HG03108 (cell line): ENCODE data around the gene SAMSN1.
"Not testable (repeated sequence)": the region's sequence is repeated elsewhere in the genome, so short reads cannot be mapped to it uniquely, and the experiment has no call there.

Experiments used
- ATAC-seq: cut with Tn5 transposase; IDR thresholded peaks from one replicate; pipeline ENCODE4 v1.9.1; 2021; ENCODE audit warnings: moderate library complexity; ENCODE audit not compliant: unreplicated experiment

SAMSN1 gene

GRCh38 chr21:14567331-14568279, 21.5 kb upstream of the SAMSN1 start:
- ATAC-seq = no peak

GRCh38 chr21:14566894-14567293, 20.8 kb upstream of the SAMSN1 start:
- no peak for ATAC-seq

GRCh38 chr21:14562959-14563358, 16.8 kb upstream of the SAMSN1 start:
- no peak for ATAC-seq

GRCh38 chr21:14560555-14560954, 14.4 kb upstream of the SAMSN1 start:
- no peak for ATAC-seq

DNA sequence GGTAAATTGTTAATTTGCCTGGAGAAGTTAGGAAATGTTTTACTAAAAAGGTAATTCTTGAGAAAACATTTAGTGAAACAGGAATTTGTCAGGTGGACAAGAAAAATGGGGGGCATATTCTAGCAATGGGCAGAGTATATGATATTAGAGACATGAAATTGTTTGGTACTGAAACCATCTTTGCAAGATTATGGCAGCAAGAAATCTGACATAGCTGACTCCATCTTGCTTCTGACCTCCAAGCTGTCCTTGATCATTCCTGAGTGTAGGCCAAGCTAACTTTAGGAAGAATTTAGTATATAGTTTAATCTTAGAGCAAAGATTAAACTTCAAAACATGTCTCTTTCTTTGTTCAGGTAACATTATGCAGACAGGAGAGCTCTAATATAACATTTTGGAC, 14.0 kb upstream of the SAMSN1 start:
- ATAC-seq = no peak

- no peak for ATAC-seq
These were observed 13.0 kb upstream of the SAMSN1 start for GRCh38 chr21:14559102-14559501.

GRCh38 chr21:14557413-14557812, 11.3 kb upstream of the SAMSN1 start:
- no peak for ATAC-seq

GRCh38 chr21:14554948-14555347, 8.8 kb upstream of the SAMSN1 start:
- ATAC-seq = no peak

GRCh38 chr21:14553422-14553821, 7.3 kb upstream of the SAMSN1 start:
- no peak for ATAC-seq

GRCh38 chr21:14551741-14552140, 5.6 kb upstream of the SAMSN1 start:
- no peak for ATAC-seq

DNA sequence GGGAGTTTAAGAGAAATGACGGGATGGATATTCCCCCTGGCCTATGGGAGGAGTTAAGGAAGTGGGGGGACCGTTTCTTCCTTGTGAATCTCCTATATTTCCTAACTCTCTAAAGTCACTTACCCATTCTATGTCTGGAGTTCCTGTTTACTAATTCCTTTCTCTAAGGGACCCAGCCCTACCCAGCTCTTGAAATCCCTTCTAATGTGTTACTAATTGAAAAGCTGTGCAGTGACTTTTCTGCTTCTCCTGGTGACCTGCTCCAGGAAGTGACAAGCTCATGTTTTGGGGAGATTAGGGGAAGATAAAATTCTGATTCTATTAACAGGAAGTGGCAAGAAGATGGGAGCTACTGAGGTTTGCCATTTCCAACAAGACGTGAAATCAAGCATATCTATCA, 4.0 kb upstream of the SAMSN1 start:
- no peak for ATAC-seq

GRCh38 chr21:14548779-14549178, 2.7 kb upstream of the SAMSN1 start:
- no peak for ATAC-seq

- ATAC-seq = no peak
These were observed 1.9 kb upstream of the SAMSN1 start for GRCh38 chr21:14547834-14548513.

DNA sequence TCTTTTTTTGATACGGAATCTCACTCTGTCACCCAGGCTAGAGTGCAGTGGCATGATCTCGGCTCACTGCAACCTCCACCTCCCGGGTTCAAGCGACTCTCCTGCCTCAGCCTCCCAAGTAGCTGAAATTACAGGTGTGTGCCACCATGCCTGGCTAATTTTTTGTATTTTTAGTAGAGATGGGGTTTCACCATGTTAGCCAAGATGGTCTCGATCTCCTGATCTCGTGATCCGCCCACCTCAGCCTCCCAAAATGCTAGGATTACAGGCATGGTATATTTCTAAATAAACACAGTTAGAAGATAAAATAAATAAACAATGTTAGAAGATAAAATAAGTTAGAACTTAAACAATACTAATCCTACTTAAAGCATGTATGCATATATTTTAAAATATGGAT, 604 bp upstream of the SAMSN1 start:
- not testable (repeated sequence) for ATAC-seq

- ATAC-seq = no peak
These were observed 2.1 kb downstream of the SAMSN1 start for GRCh38 chr21:14543983-14544382.

- ATAC-seq = no peak
These were observed 3.5 kb downstream of the SAMSN1 start for GRCh38 chr21:14542638-14543037.

- no peak for ATAC-seq
These were observed 4.1 kb downstream of the SAMSN1 start for GRCh38 chr21:14541841-14542490.

DNA sequence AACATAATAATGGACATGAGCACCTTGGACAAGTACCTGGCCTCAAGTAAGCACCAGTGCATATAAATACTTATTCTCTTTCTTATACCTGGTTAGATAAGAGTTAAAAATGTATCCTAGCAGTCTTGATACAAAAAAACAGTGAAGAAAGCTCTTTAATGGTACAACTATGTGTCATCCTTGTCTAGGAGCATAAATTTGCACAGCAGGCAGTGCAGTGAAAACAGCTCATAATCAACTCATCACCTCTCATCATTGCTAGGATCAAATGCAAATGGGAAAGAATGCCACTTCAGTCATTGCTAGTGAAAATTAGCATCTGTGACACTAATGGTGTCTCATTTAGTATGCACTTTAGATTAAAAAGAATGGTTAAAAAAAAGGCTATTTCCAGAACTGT, 7.6 kb downstream of the SAMSN1 start:
- no peak for ATAC-seq

DNA sequence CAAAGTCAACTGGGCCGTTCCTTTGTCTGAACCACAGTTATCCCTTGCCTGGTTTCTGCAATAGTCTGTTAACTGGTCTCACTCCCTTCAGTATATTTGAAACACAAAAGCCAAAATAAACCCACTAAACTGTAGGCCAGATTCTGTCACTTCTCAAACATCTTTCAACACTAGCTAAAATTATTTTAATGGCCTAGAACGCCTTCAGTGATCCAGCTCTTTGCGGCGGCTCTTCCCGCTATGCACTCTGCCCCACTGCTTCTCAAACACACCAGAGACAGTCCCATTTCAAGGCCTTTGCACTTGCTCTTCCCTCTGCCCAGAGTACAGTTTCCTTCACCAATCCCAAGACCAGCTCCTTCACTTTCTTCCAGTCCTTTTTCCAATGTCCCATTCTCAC, 9.2 kb downstream of the SAMSN1 start:
- ATAC-seq = no peak

- no peak for ATAC-seq
These were observed 10.4 kb downstream of the SAMSN1 start for GRCh38 chr21:14535702-14536101.

GRCh38 chr21:14533499-14534428, 12.4 kb downstream of the SAMSN1 start:
- peak; percentile 76 for ATAC-seq
